Endothelial cell of umbilical vein (primary cell): ENCODE data around the gene PCSK6. TPM values are rescaled to one million over a fixed set of nuclear protein-coding genes. Genes with fewer than 3 reads are reported as not detected.

Experiments
- BruUV-seq: library from RNA; stranded (reverse); fragments of 400-500 nt; replicated peaks from 2 replicates; lab custom pipeline; 2021; lab: Mats Ljungman, UMichigan
- CTCF ChIA-PET: fragments of 300-600, 350-600 bp; sonication (Branson Sonifier 250); formaldehyde crosslinking; loops from one replicate; lab custom pipeline; 2021; ENCODE audit warnings: antibody characterized with exemption, inconsistent platforms; lab: Charles Lee
- POLR2A ChIA-PET: fragments of 300-600, 350-600 bp; sonication (Branson Sonifier 250); formaldehyde crosslinking; loops from one replicate; lab custom pipeline; 2021; ENCODE audit warnings: antibody characterized with exemption, inconsistent platforms; lab: Charles Lee
- DNase-seq: peaks from one replicate; pipeline ENCODE4 v3.0.0-alpha.2; 2011; ENCODE audit warnings: low read depth, low spot score
- FAIRE-seq: peaks from 2 replicates; lab custom pipeline; 2011; peaks lifted over from hg19 to GRCh38; lab: Jason Lieb, UNC
- H2AFZ ChIP-seq: 2 replicates; pipeline ENCODE4 v1.6.0; 2012; ENCODE audit warnings: low read depth, low read length, control low read depth, inconsistent platforms
- H3K27ac ChIP-seq: 2 replicates; pipeline ENCODE4 v1.5.1; 2011; ENCODE audit warnings: low read depth, mild to moderate bottlenecking, control low read depth, low read length, moderate library complexity; ENCODE audit not compliant: insufficient read depth
- H3K27me3 ChIP-seq, 2 experiments: 2 replicates each; pipeline versions ENCODE4 v1.6.0 to v1.6.1; 2011; ENCODE audit warnings: low read length in 2 of 2, mixed read lengths in 1 of 2; ENCODE audit not compliant: control insufficient read depth in 2 of 2, insufficient read depth in 2 of 2
- H3K36me3 ChIP-seq, 2 experiments: 2 replicates in 1 of 2; 3 replicates in 1 of 2; pipeline ENCODE4 v1.5.1; 2011; ENCODE audit warnings: low read length in 2 of 2, mild to moderate bottlenecking in 1 of 2, moderate library complexity in 1 of 2; ENCODE audit not compliant: control insufficient read depth in 2 of 2, insufficient read depth in 2 of 2; ENCODE audit errors: extremely low read depth in 1 of 2
- H3K4me1 ChIP-seq: 3 replicates; pipeline ENCODE4 v1.5.1; 2011; ENCODE audit warnings: mild to moderate bottlenecking, low read length; ENCODE audit not compliant: control insufficient read depth, insufficient read depth; ENCODE audit errors: extremely low read depth
- H3K4me2 ChIP-seq: 2 replicates; pipeline ENCODE4 v1.6.1; 2011; ENCODE audit warnings: low read length, control low read depth, mixed read lengths; ENCODE audit not compliant: insufficient read depth
- H3K4me3 ChIP-seq, 3 experiments: fragments of 200-600 bp in 1 of 3; sonication (generic), shearing (Covaris generic) in 1 of 3; replicated peaks in 1 of 3; 2 replicates each; pipeline ENCODE4 v1.5.1; 2011 to 2016; ENCODE audit warnings: control low read depth in 3 of 3, low read length in 3 of 3, mild to moderate bottlenecking in 2 of 3, inconsistent platforms in 1 of 3, low read depth in 1 of 3, moderate library complexity in 1 of 3; ENCODE audit not compliant: insufficient read depth in 1 of 3
- H3K79me2 ChIP-seq: 2 replicates; pipeline ENCODE4 v1.6.0; 2012; ENCODE audit warnings: low read length, inconsistent platforms; ENCODE audit not compliant: control insufficient read depth, insufficient read depth
- H3K9ac ChIP-seq: replicated peaks from 2 replicates; pipeline ENCODE3; 2011; ENCODE audit warnings: low read length, control low read depth; ENCODE audit not compliant: insufficient read depth; ENCODE audit errors: extremely low read depth
- H3K9me1 ChIP-seq: replicated peaks from 3 replicates; pipeline ENCODE4 v1.6.0; 2011; ENCODE audit warnings: mild to moderate bottlenecking, low read length; ENCODE audit not compliant: control insufficient read depth, insufficient read depth; ENCODE audit errors: extremely low read depth
- H3K9me3 ChIP-seq: replicated peaks from 2 replicates; pipeline ENCODE4 v1.5.1; 2012; ENCODE audit warnings: low read length, inconsistent platforms; ENCODE audit not compliant: control insufficient read depth, insufficient read depth
- H4K20me1 ChIP-seq: replicated peaks from 2 replicates; pipeline ENCODE3; 2011; ENCODE audit warnings: mild to moderate bottlenecking, low read length; ENCODE audit not compliant: control insufficient read depth, insufficient read depth; ENCODE audit errors: extremely low read depth
- EZH2 ChIP-seq: IDR thresholded peaks from 2 replicates; pipeline ENCODE4 v1.6.1; 2012; ENCODE audit warnings: borderline replicate concordance, low read depth, mild to moderate bottlenecking, moderate library complexity, low read length, inconsistent platforms; ENCODE audit not compliant: severe bottlenecking
- FOS ChIP-seq: IDR thresholded peaks from 2 replicates; pipeline ENCODE4 v1.6.1; 2011; ENCODE audit warnings: mild to moderate bottlenecking, low read length, moderate library complexity, borderline replicate concordance; ENCODE audit not compliant: insufficient read depth
- GATA2 ChIP-seq: IDR thresholded peaks from 2 replicates; pipeline ENCODE4 v1.7.0; 2011; ENCODE audit warnings: low read depth, mild to moderate bottlenecking, moderate library complexity, mixed read lengths, low read length; ENCODE audit not compliant: insufficient read length, insufficient read depth
- JUN ChIP-seq: IDR thresholded peaks from 2 replicates; pipeline ENCODE4 v1.6.1; 2011; ENCODE audit warnings: borderline replicate concordance, low read depth; ENCODE audit not compliant: insufficient read length, insufficient read depth
- MYC ChIP-seq: IDR thresholded peaks from one replicate; pipeline ENCODE4 v1.6.1; 2011; ENCODE audit warnings: mild to moderate bottlenecking, low read depth, low read length
- POLR2A ChIP-seq: IDR thresholded peaks from 2 replicates; pipeline ENCODE4 v1.6.1; 2012; ENCODE audit warnings: low read depth, mild to moderate bottlenecking, control low read depth, low read length
- POLR2AphosphoS5 ChIP-seq: IDR thresholded peaks from 2 replicates; pipeline ENCODE4 v1.6.1; 2012; ENCODE audit warnings: low read depth, mild to moderate bottlenecking, control low read depth, low read length, moderate library complexity; ENCODE audit not compliant: insufficient read depth
- dilution Hi-C: fragments of 300-500 bp; cut with MboI; formaldehyde crosslinking; loops from one replicate; pipeline ENCODE4 v1.15.0; 2019; ENCODE audit warnings: low sequenced_read_pairs; ENCODE audit not compliant: extremely low pct_ligation_motif_present
- intact Hi-C: fragments of 100-400 bp; cut with micrococcal nuclease; formaldehyde crosslinking; loops from one replicate; pipeline ENCODE4 v1.10.0; 2022
- polyA plus RNA-seq, 4 experiments: library from polyadenylated mRNA; depleted of rRNA in 3 of 4; stranded (reverse) in 3 of 4; unstranded in 1 of 4; fragments of >200 nt; gene quantifications; 2 replicates each; pipeline versions ENCODE4 v1.2.1 to v1.2.3, GENCODE V29; 2011 to 2012; ENCODE audit warnings: missing spikeins in 1 of 4
- total RNA-seq: library from RNA; stranded (reverse); gene quantifications from 2 replicates; pipeline ENCODE4 v1.2.3, GENCODE V29; 2021
- TF ChIP-seq, protein P1 (sequence below), 2 donors: IDR thresholded peaks; 1 replicate in 1 of 2; 2 replicates in 1 of 2; pipeline ENCODE4 v1.5.1; 2011; ENCODE audit warnings: low read length in 2 of 2, mild to moderate bottlenecking in 2 of 2, moderate library complexity in 2 of 2, control low read depth in 1 of 2, inconsistent platforms in 1 of 2, low read depth in 1 of 2; ENCODE audit not compliant: insufficient read depth in 1 of 2; ENCODE audit errors: extremely low read depth in 1 of 2
- TF ChIP-seq, protein P2 (sequence below): IDR thresholded peaks from 2 replicates; pipeline ENCODE4 v1.6.1; 2011; ENCODE audit not compliant: insufficient read depth, insufficient read length

The PCSK6 gene
- total and polyA plus RNA-seq, 2 donors (not counting 3 experiments of a cell fraction or from before 2014, with no cell fraction given): 0.18 to 0.69 TPM

DNA sequence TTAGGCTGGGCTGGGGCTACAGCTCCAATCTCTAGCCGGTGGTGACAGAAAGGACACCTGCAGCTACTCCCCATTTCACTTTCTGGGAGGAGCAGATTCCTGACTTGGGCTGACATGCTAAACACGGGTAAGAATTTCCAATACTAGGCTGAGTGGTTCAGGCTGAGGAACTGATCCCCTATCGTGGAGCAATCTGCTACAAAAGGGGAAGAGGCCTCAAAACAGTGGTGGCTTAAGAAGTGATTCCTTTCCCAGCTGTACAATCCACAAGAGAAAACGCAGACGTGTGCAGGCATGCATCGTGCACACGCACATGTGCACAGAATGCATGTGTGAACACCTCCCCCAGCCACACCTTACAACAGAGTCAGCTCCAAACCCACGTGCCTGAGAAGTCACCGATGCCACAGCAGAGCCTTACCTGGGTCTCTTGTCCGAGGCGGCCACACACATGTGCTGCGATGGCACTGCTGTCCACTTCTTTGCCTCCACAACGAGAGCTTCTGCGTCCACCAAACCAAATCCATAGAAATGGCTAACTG is 107.8 kb downstream of the PCSK6 start:
- CTCF ChIA-PET: no interaction called here
- Histone ChIP-seq H3K4me3 (no peak overlapping the region), H3K4me1 (no peaks in the 10 kb centered on the region), H3K9me3 (no peaks in the 10 kb centered on the region), H3K9ac (no peak overlapping the region), H4K20me1 (no peaks in the 10 kb centered on the region), H3K79me2 (no peaks in the 10 kb centered on the region), H3K27me3 (no peaks in the 10 kb centered on the region), H3K9me1 (no peaks in the 10 kb centered on the region), H3K27ac (no peak overlapping the region), H3K4me2 (no peak overlapping the region), H2AFZ (no peak overlapping the region), H3K36me3 (no peaks in the 10 kb centered on the region)
- intact Hi-C loops (no loop called here), dilution Hi-C loops (no loop called here)
- no TSS peak for BruUV-seq
- POLR2A ChIA-PET: no interaction called here
- FAIRE-seq (no peak), DNase-seq (no peak)
- TF ChIP-seq, protein P1, sequence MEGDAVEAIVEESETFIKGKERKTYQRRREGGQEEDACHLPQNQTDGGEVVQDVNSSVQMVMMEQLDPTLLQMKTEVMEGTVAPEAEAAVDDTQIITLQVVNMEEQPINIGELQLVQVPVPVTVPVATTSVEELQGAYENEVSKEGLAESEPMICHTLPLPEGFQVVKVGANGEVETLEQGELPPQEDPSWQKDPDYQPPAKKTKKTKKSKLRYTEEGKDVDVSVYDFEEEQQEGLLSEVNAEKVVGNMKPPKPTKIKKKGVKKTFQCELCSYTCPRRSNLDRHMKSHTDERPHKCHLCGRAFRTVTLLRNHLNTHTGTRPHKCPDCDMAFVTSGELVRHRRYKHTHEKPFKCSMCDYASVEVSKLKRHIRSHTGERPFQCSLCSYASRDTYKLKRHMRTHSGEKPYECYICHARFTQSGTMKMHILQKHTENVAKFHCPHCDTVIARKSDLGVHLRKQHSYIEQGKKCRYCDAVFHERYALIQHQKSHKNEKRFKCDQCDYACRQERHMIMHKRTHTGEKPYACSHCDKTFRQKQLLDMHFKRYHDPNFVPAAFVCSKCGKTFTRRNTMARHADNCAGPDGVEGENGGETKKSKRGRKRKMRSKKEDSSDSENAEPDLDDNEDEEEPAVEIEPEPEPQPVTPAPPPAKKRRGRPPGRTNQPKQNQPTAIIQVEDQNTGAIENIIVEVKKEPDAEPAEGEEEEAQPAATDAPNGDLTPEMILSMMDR (IDR thresholded peaks at IDR 0.05; ENCODE audit: extremely low read depth in 1 of 2, insufficient read depth in 1 of 2, low read depth in 1 of 2, low read length in 2 of 2): no peak
- TF ChIP-seq POLR2A (no peak), EZH2 (no peak), FOS (no peak), GATA2 (no peak), POLR2AphosphoS5 (no peak), JUN (no peak), MYC (no peak)
- TF ChIP-seq, protein P2, sequence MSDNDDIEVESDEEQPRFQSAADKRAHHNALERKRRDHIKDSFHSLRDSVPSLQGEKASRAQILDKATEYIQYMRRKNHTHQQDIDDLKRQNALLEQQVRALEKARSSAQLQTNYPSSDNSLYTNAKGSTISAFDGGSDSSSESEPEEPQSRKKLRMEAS: no peak
